MM.1S (cell line): Measurements from ENCODE around the gene TAS2R46.

Experiments used
- DNase-seq: peaks from one replicate; pipeline ENCODE4 v3.0.0-alpha.2; 2015
- H2AFZ ChIP-seq: fragments of 300-600 bp; sonication (generic); 2 replicates; pipeline ENCODE4 v1.6.0; 2016; ENCODE audit warnings: antibody characterized with exemption, low read length
- H3F3A ChIP-seq: fragments of 300-600 bp; sonication (generic); 2 replicates; pipeline ENCODE4 v1.6.1; 2016; ENCODE audit warnings: mild to moderate bottlenecking, antibody characterized with exemption, low read length, moderate library complexity, mixed read lengths; ENCODE audit not compliant: insufficient read depth
- H3K27ac ChIP-seq: fragments of 300-600 bp; sonication (generic); 2 replicates; pipeline ENCODE4 v1.5.1; 2016; ENCODE audit warnings: mild to moderate bottlenecking, low read length
- H3K27me3 ChIP-seq: fragments of 300-600 bp; sonication (generic); replicated peaks from 2 replicates; pipeline ENCODE4 v1.6.0; 2016; ENCODE audit warnings: low read length; ENCODE audit not compliant: insufficient read depth
- H3K36me3 ChIP-seq: fragments of 300-600 bp; sonication (generic); replicated peaks from 2 replicates; pipeline ENCODE4 v1.6.1; 2016; ENCODE audit warnings: mild to moderate bottlenecking, low read length, mixed read lengths; ENCODE audit not compliant: insufficient read depth
- H3K4me1 ChIP-seq: fragments of 300-600 bp; sonication (generic); 2 replicates; pipeline ENCODE4 v1.6.1; 2016; ENCODE audit warnings: low read length, mixed read lengths
- H3K4me2 ChIP-seq: fragments of 300-600 bp; sonication (generic); 2 replicates; pipeline ENCODE4 v1.6.0; 2016; ENCODE audit warnings: low read depth, low read length
- H3K4me3 ChIP-seq: fragments of 300-600 bp; sonication (generic); 2 replicates; pipeline ENCODE4 v1.5.1; 2016; ENCODE audit warnings: low read length, mixed read lengths
- H3K79me2 ChIP-seq: fragments of 300-600 bp; sonication (generic); 2 replicates; pipeline ENCODE4 v1.6.1; 2016; ENCODE audit warnings: mixed run types, low read length, mixed read lengths
- H3K9ac ChIP-seq: fragments of 300-600 bp; sonication (generic); 2 replicates; pipeline ENCODE4 v1.6.1; 2016; ENCODE audit warnings: low read length, mixed read lengths
- H3K9me2 ChIP-seq: fragments of 300-600 bp; sonication (generic); replicated peaks from 2 replicates; pipeline ENCODE4 v1.6.1; 2016; ENCODE audit warnings: mild to moderate bottlenecking, low read length, mixed read lengths; ENCODE audit not compliant: insufficient read depth
- H3K9me3 ChIP-seq: fragments of 300-600 bp; sonication (generic); replicated peaks from 2 replicates; pipeline ENCODE4 v1.6.1; 2016; ENCODE audit warnings: mild to moderate bottlenecking, low read length, mixed read lengths; ENCODE audit not compliant: insufficient read depth
- H4K20me1 ChIP-seq: fragments of 300-600 bp; sonication (generic); 2 replicates; pipeline ENCODE4 v1.6.1; 2016; ENCODE audit warnings: mild to moderate bottlenecking, low read length, moderate library complexity, mixed read lengths; ENCODE audit not compliant: insufficient read depth
- EZH2 ChIP-seq: fragments of 300-600 bp; sonication (generic); optimal IDR thresholded peaks from 2 replicates; pipeline ENCODE3; 2017; ENCODE audit warnings: low read depth, mild to moderate bottlenecking, antibody characterized with exemption, low read length, mixed read lengths
- EZH2phosphoT487 ChIP-seq: fragments of 300-600 bp; sonication (generic); IDR thresholded peaks from 2 replicates; pipeline ENCODE4 v1.6.1; 2018; ENCODE audit warnings: antibody characterized with exemption, low read length
- TF ChIP-seq, protein P1 (sequence below): fragments of 300-600 bp; sonication (generic); IDR thresholded peaks from 2 replicates; pipeline ENCODE4 v1.5.1; 2016; ENCODE audit warnings: antibody characterized with exemption, low read length, mixed read lengths

Gene TAS2R46

DNA sequence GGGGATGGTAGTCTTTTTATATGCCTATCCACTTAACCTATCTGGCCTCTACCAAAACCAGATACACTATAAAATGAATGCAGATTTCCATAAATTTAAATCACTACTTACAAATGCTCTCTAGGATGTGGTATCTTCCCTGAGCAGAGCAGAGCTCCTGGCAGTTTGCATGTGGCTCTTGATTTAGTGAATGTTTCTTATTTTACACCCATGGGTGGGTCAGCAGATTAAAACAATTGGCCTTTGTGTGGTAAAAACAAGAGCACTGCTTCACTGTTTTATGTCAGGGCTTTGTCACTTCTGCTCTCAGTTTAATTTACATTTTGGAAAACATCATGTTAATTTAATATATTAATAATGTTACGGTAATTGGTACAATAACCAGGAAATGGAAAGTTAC, 45.2 kb downstream of the TAS2R46 start:
- no peaks in the 10 kb centered on the region for H3K36me3 ChIP-seq
- H3K4me3 ChIP-seq, result no peak overlapping the region
- no peak for DNase-seq
- no peaks in the 10 kb centered on the region for H3F3A ChIP-seq
- no peaks in the 10 kb centered on the region for H3K79me2 ChIP-seq
- H3K27me3 ChIP-seq, result no peaks in the 10 kb centered on the region
- no peaks in the 10 kb centered on the region for H3K9me2 ChIP-seq
- H3K9me3 ChIP-seq, result no peaks in the 10 kb centered on the region
- H4K20me1 ChIP-seq, result no peaks in the 10 kb centered on the region
- H3K4me2 ChIP-seq, result no peak overlapping the region
- no peaks in the 10 kb centered on the region for H3K4me1 ChIP-seq
- no peak overlapping the region for H2AFZ ChIP-seq
- TF ChIP-seq EZH2phosphoT487 (no peak), EZH2 (no peak)
- TF ChIP-seq, protein P1, sequence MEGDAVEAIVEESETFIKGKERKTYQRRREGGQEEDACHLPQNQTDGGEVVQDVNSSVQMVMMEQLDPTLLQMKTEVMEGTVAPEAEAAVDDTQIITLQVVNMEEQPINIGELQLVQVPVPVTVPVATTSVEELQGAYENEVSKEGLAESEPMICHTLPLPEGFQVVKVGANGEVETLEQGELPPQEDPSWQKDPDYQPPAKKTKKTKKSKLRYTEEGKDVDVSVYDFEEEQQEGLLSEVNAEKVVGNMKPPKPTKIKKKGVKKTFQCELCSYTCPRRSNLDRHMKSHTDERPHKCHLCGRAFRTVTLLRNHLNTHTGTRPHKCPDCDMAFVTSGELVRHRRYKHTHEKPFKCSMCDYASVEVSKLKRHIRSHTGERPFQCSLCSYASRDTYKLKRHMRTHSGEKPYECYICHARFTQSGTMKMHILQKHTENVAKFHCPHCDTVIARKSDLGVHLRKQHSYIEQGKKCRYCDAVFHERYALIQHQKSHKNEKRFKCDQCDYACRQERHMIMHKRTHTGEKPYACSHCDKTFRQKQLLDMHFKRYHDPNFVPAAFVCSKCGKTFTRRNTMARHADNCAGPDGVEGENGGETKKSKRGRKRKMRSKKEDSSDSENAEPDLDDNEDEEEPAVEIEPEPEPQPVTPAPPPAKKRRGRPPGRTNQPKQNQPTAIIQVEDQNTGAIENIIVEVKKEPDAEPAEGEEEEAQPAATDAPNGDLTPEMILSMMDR, result no peak
- H3K9ac ChIP-seq, result no peak overlapping the region
- H3K27ac ChIP-seq, result no peak overlapping the region

DNA sequence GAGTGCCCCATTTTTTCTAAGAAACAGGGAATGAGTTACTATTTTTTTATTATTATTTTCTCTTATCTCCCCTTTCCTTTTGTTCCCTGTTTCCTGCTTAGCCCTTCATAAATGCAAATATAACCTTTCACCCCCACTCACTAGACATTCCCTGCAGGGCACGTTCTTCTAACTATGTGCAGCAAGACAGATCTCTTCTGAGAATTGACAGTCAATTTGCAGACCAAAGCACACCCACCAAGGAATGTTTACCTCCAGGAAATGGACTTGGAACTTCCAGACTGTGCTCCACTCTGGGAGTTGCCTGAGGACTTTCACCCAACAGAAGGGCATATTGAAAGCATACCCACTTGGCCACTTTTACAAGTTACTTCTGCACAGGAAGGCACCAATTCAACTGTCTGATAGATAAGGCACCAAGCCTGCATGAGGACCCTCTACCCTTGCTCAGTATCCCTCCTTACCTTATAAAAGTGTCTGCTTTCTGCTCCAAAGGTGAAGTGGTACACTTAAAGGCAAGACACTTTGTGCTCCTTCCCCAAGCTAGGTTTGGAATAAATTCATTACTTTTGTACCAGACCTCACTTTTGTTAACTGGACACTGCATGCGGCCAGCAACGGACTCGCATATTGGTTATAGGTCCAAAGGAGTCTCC, 46.2 kb downstream of the TAS2R46 start:
- Histone ChIP-seq H3K36me3 (no peaks in the 10 kb centered on the region), H3K4me2 (no peak overlapping the region), H3K4me3 (no peak overlapping the region), H2AFZ (no peak overlapping the region), H3K9me2 (no peaks in the 10 kb centered on the region), H3K4me1 (no peaks in the 10 kb centered on the region), H3F3A (no peaks in the 10 kb centered on the region), H3K9me3 (no peaks in the 10 kb centered on the region), H3K27me3 (no peaks in the 10 kb centered on the region), H3K9ac (no peak overlapping the region), H3K27ac (no peak overlapping the region), H3K79me2 (no peaks in the 10 kb centered on the region), H4K20me1 (no peaks in the 10 kb centered on the region)
- DNase-seq, result no peak
- TF ChIP-seq EZH2 (no peak), EZH2phosphoT487 (no peak)
- TF ChIP-seq, protein P1, result no peak

DNA sequence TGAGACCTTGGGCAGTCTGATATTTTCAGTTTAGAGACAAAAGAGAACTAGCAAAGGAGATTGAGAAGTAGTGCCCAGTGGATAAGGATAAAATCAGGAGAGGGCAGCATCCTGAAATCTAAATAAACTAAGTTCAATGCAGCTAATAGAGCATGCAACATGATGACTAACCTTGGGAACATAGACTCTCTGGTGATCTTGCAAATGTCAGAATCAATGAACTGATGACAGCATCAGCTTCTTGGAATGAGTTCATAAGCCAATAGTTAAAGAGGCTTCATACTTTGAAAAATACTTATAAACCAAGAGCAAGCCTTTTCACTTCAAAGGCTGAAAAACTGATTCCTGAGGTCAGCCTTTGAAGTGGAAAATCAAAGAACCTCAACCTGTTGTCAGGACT, 47.9 kb downstream of the TAS2R46 start:
- TF ChIP-seq EZH2phosphoT487, result no peak
- TF ChIP-seq EZH2, result no peak
- TF ChIP-seq, protein P1, result no peak
- Histone ChIP-seq H3K4me3 (no peak overlapping the region), H3K4me1 (no peaks in the 10 kb centered on the region), H3F3A (no peaks in the 10 kb centered on the region), H3K9ac (no peak overlapping the region), H3K27ac (no peak overlapping the region), H2AFZ (no peak overlapping the region), H3K9me2 (no peaks in the 10 kb centered on the region; the same call in 1 of the 2 replicates), H3K27me3 (no peaks in the 10 kb centered on the region), H3K4me2 (no peak overlapping the region), H4K20me1 (no peaks in the 10 kb centered on the region), H3K36me3 (no peaks in the 10 kb centered on the region), H3K79me2 (no peaks in the 10 kb centered on the region), H3K9me3 (no peaks in the 10 kb centered on the region)
- DNase-seq, result no peak
